ENCODE data around the gene SMC6. TPM values are rescaled to one million over a fixed set of nuclear protein-coding genes. Genes with fewer than 3 reads are reported as not detected.

Gene SMC6
- total and polyA plus RNA-seq, 10 of the 15 experiments (the other 5 are each of a cell fraction or from before 2014, with no cell fraction given): 12.8 to 63.8 (median 38.8) TPM

Other genes starting within 250 kb of the SMC6 start
- under 0.01 and 0.05 TPM in 2 replicates for gene RAD51AP2, start 235.4 kb downstream of the SMC6 start, total RNA-seq (2014; rRNA removed)
- not detected in 2 replicates for gene RAD51AP2, start 235.4 kb downstream of the SMC6 start, total RNA-seq (2014; rRNA removed; fragmentation: Illumina TruSeq; extraction: Trizol)
- not detected in 2 replicates for gene RAD51AP2, start 235.4 kb downstream of the SMC6 start, total RNA-seq (2021)
- gene RAD51AP2, start 235.4 kb downstream of the SMC6 start, polyA plus RNA-seq (2011; rRNA removed): 0.03 TPM in 1 of 2 replicates, not detected in the other
- not detected in 2 replicates for gene RAD51AP2, start 235.4 kb downstream of the SMC6 start, polyA plus RNA-seq (2014; fragmentation: Illumina TruSeq; extraction: Trizol)
- gene RAD51AP2, start 235.4 kb downstream of the SMC6 start, polyA plus RNA-seq (2014; fragmentation: Nextera tagmentation; extraction: Ambion mirVana): under 1 TPM in 1 of 2 experiments, not detected in 1; 0.02 TPM
- gene RAD51AP2, start 235.4 kb downstream of the SMC6 start, polyA plus RNA-seq (2014; rRNA removed): not detected in 2 replicates
- gene RAD51AP2, start 235.4 kb downstream of the SMC6 start, polyA plus RNA-seq (2016; fragmentation: Nextera tagmentation; extraction: Ambion mirVana): not detected
- gene VSNL1, start 213.1 kb downstream of the SMC6 start, total RNA-seq (2014; rRNA removed): not detected in 2 replicates
- gene VSNL1, start 213.1 kb downstream of the SMC6 start, total RNA-seq (2014; rRNA removed; fragmentation: Illumina TruSeq; extraction: Trizol): not detected in 2 replicates
- gene VSNL1, start 213.1 kb downstream of the SMC6 start, total RNA-seq (2021): 0.21 TPM in 1 of 2 replicates, not detected in the other
- gene VSNL1, start 213.1 kb downstream of the SMC6 start, polyA plus RNA-seq (2011; rRNA removed): not detected in 2 replicates
- 0.09 and 0.21 TPM in 2 replicates for gene VSNL1, start 213.1 kb downstream of the SMC6 start, polyA plus RNA-seq (2014; fragmentation: Illumina TruSeq; extraction: Trizol)
- gene VSNL1, start 213.1 kb downstream of the SMC6 start, polyA plus RNA-seq (2014; fragmentation: Nextera tagmentation; extraction: Ambion mirVana): under 1 TPM; 0.04 to 0.10 TPM
- gene VSNL1, start 213.1 kb downstream of the SMC6 start, polyA plus RNA-seq (2014; rRNA removed): not detected in 2 replicates
- gene VSNL1, start 213.1 kb downstream of the SMC6 start, polyA plus RNA-seq (2016; fragmentation: Nextera tagmentation; extraction: Ambion mirVana): under 1 TPM; 0.15 to 0.30 TPM
- gene GEN1, start 328 bp upstream of the SMC6 start, total RNA-seq (2014; rRNA removed): 41.3 and 45.7 TPM in 2 replicates
- gene GEN1, start 328 bp upstream of the SMC6 start, total RNA-seq (2014; rRNA removed; fragmentation: Illumina TruSeq; extraction: Trizol): 49.6 and 49.9 TPM in 2 replicates
- 39.4 and 39.5 TPM in 2 replicates for gene GEN1, start 328 bp upstream of the SMC6 start, total RNA-seq (2021)
- gene GEN1, start 328 bp upstream of the SMC6 start, polyA plus RNA-seq (2011; rRNA removed): 46.3 and 89.4 TPM in 2 replicates
- gene GEN1, start 328 bp upstream of the SMC6 start, polyA plus RNA-seq (2014; fragmentation: Illumina TruSeq; extraction: Trizol): 45.3 and 60.1 TPM in 2 replicates
- gene GEN1, start 328 bp upstream of the SMC6 start, polyA plus RNA-seq (2014; fragmentation: Nextera tagmentation; extraction: Ambion mirVana): 1 to 10 TPM; 6.0 to 9.4 TPM
- gene GEN1, start 328 bp upstream of the SMC6 start, polyA plus RNA-seq (2014; rRNA removed): 27.2 and 31.5 TPM in 2 replicates
- 10 to 100 TPM; 27.9 to 32.5 TPM for gene GEN1, start 328 bp upstream of the SMC6 start, polyA plus RNA-seq (2016; fragmentation: Nextera tagmentation; extraction: Ambion mirVana)
- not detected in 2 replicates for gene MSGN1, start 62.6 kb upstream of the SMC6 start, total RNA-seq (2014; rRNA removed)
- gene MSGN1, start 62.6 kb upstream of the SMC6 start, total RNA-seq (2014; rRNA removed; fragmentation: Illumina TruSeq; extraction: Trizol): 0.27 and 0.32 TPM in 2 replicates
- not detected in 2 replicates for gene MSGN1, start 62.6 kb upstream of the SMC6 start, total RNA-seq (2021)
- gene MSGN1, start 62.6 kb upstream of the SMC6 start, polyA plus RNA-seq (2011; rRNA removed): not detected in 2 replicates
- not detected in 2 replicates for gene MSGN1, start 62.6 kb upstream of the SMC6 start, polyA plus RNA-seq (2014; fragmentation: Illumina TruSeq; extraction: Trizol)
- gene MSGN1, start 62.6 kb upstream of the SMC6 start, polyA plus RNA-seq (2014; fragmentation: Nextera tagmentation; extraction: Ambion mirVana): not detected
- gene MSGN1, start 62.6 kb upstream of the SMC6 start, polyA plus RNA-seq (2014; rRNA removed): not detected in 2 replicates
- gene MSGN1, start 62.6 kb upstream of the SMC6 start, polyA plus RNA-seq (2016; fragmentation: Nextera tagmentation; extraction: Ambion mirVana): not detected
- gene KCNS3, start 124.9 kb upstream of the SMC6 start, total RNA-seq (2014; rRNA removed): not detected in 2 replicates
- gene KCNS3, start 124.9 kb upstream of the SMC6 start, total RNA-seq (2014; rRNA removed; fragmentation: Illumina TruSeq; extraction: Trizol): not detected in 2 replicates
- not detected in 2 replicates for gene KCNS3, start 124.9 kb upstream of the SMC6 start, total RNA-seq (2021)
- not detected in 2 replicates for gene KCNS3, start 124.9 kb upstream of the SMC6 start, polyA plus RNA-seq (2011; rRNA removed)
- gene KCNS3, start 124.9 kb upstream of the SMC6 start, polyA plus RNA-seq (2014; fragmentation: Illumina TruSeq; extraction: Trizol): not detected in 2 replicates
- not detected for gene KCNS3, start 124.9 kb upstream of the SMC6 start, polyA plus RNA-seq (2014; fragmentation: Nextera tagmentation; extraction: Ambion mirVana)
- not detected in 2 replicates for gene KCNS3, start 124.9 kb upstream of the SMC6 start, polyA plus RNA-seq (2014; rRNA removed)
- not detected for gene KCNS3, start 124.9 kb upstream of the SMC6 start, polyA plus RNA-seq (2016; fragmentation: Nextera tagmentation; extraction: Ambion mirVana)